Panc1 (cell line): Measurements from ENCODE around the gene SPIRE1. TPM values are rescaled to one million over a fixed set of nuclear protein-coding genes. Genes with fewer than 3 reads are reported as not detected.

ENCODE experiments used
- ATAC-seq: fragments of 200-7000 bp; cut with Tn5 transposase; 2 replicates; pipeline ENCODE4 v1.9.1; 2020; ENCODE audit warnings: mild to moderate bottlenecking, moderate library complexity
- BruUV-seq: library from RNA; stranded (reverse); fragments of 400-500 nt; replicated peaks from 2 replicates; lab custom pipeline; 2021; lab: Mats Ljungman, UMichigan
- CTCF ChIA-PET: fragments of 300-600 bp; sonication (Branson Sonifier 250); formaldehyde crosslinking; loops from one replicate; lab custom pipeline; 2022; ENCODE audit warnings: antibody characterized with exemption; lab: Charles Lee
- POLR2A ChIA-PET: fragments of 300-600 bp; sonication (Branson Sonifier 250); formaldehyde crosslinking; loops from one replicate; lab custom pipeline; 2022; ENCODE audit warnings: antibody characterized with exemption; lab: Charles Lee
- DNase-seq: peaks from one replicate; pipeline ENCODE4 v3.0.0-alpha.2; 2010; ENCODE audit warnings: low read depth, low spot score
- H3K27ac ChIP-seq: 2 replicates; pipeline ENCODE4 v1.5.1; 2011; ENCODE audit warnings: mild to moderate bottlenecking, low read length, inconsistent platforms
- H3K27me3 ChIP-seq: fragments of 200-500 bp; sonication (Bioruptor generic); 2 replicates; pipeline ENCODE4 v1.6.0; 2014; ENCODE audit warnings: low read length, inconsistent platforms; ENCODE audit not compliant: control insufficient read depth, insufficient read depth
- H3K36me3 ChIP-seq: fragments of 200-500 bp; sonication (Bioruptor generic); 2 replicates; pipeline ENCODE4 v1.5.1; 2014; ENCODE audit warnings: inconsistent platforms, mild to moderate bottlenecking, low read length, moderate library complexity; ENCODE audit not compliant: control insufficient read depth, insufficient read depth
- H3K4me1 ChIP-seq: 2 replicates; pipeline ENCODE4 v1.5.1; 2011; ENCODE audit warnings: inconsistent platforms, mild to moderate bottlenecking, low read length, moderate library complexity; ENCODE audit not compliant: control insufficient read depth, insufficient read depth
- H3K4me3 ChIP-seq, 2 experiments: 2 replicates each; pipeline ENCODE4 v1.5.1; 2011 to 2012; ENCODE audit warnings: low read depth in 2 of 2, low read length in 2 of 2, mild to moderate bottlenecking in 2 of 2, inconsistent platforms in 1 of 2, moderate library complexity in 1 of 2
- H3K9me3 ChIP-seq: fragments of 200-500 bp; sonication (Bioruptor generic); 2 replicates; pipeline ENCODE4 v1.5.1; 2014; ENCODE audit warnings: low read depth, mild to moderate bottlenecking, inconsistent platforms, low read length, moderate library complexity; ENCODE audit not compliant: control insufficient read depth, insufficient read depth
- POLR2AphosphoS5 ChIP-seq: IDR thresholded peaks from 2 replicates; pipeline ENCODE4 v1.6.1; 2012; ENCODE audit warnings: mild to moderate bottlenecking, low read depth, low read length, moderate library complexity
- REST ChIP-seq, 2 experiments: IDR thresholded peaks; 2 replicates each; pipeline ENCODE4 v1.6.1; 2011 to 2012; ENCODE audit warnings: low read depth in 2 of 2, control low read depth in 1 of 2, low read length in 1 of 2, mild to moderate bottlenecking in 1 of 2, moderate library complexity in 1 of 2; ENCODE audit not compliant: insufficient read depth in 1 of 2
- SIN3A ChIP-seq: IDR thresholded peaks from 2 replicates; pipeline ENCODE4 v1.6.1; 2012; ENCODE audit warnings: low read depth, mild to moderate bottlenecking, low read length, moderate library complexity, borderline replicate concordance; ENCODE audit not compliant: insufficient read depth
- TCF7L2 ChIP-seq: IDR thresholded peaks from 2 replicates; pipeline ENCODE4 v1.6.1; 2011; ENCODE audit warnings: mild to moderate bottlenecking, low read depth, low read length, inconsistent platforms
- in situ Hi-C: cut with HindIII; loops from 2 replicates; pipeline ENCODE4 v1.10.0; 2016; ENCODE audit warnings: low sequenced_read_pairs, low pct_unique_long_range_greater_than_20kb
- intact Hi-C: fragments of 100-400 bp; cut with micrococcal nuclease; formaldehyde crosslinking; loops from one replicate; pipeline ENCODE4 v1.10.0; 2022; ENCODE audit not compliant: unreplicated experiment
- total RNA-seq: library from RNA; stranded (reverse); gene quantifications from one replicate; pipeline ENCODE4 v1.2.1, GENCODE V29; 2021; ENCODE audit not compliant: unreplicated experiment
- TF ChIP-seq, protein P1 (sequence below): fragments of 450-650 bp; IDR thresholded peaks from 2 replicates; pipeline ENCODE4 v1.5.1; 2017; ENCODE audit warnings: mild to moderate bottlenecking

SPIRE1 gene
- total RNA-seq, 1 experiment from 2014 or later, result 45.5 TPM

- Histone ChIP-seq H3K4me3 (no peak overlapping the region), H3K9me3 (no peaks in the 10 kb centered on the region), H3K27ac (no peak overlapping the region), H3K36me3 (no peaks in the 10 kb centered on the region), H3K4me1 (no peaks in the 10 kb centered on the region), H3K27me3 (no peaks in the 10 kb centered on the region)
- CTCF ChIA-PET, result no interaction called here
- no peak for DNase-seq
- no TSS peak for BruUV-seq
- in situ Hi-C loops (no loop called here), intact Hi-C loops (no loop called here)
- POLR2A ChIA-PET, result no interaction called here
- ATAC-seq, result no peak
- TF ChIP-seq, protein P1, sequence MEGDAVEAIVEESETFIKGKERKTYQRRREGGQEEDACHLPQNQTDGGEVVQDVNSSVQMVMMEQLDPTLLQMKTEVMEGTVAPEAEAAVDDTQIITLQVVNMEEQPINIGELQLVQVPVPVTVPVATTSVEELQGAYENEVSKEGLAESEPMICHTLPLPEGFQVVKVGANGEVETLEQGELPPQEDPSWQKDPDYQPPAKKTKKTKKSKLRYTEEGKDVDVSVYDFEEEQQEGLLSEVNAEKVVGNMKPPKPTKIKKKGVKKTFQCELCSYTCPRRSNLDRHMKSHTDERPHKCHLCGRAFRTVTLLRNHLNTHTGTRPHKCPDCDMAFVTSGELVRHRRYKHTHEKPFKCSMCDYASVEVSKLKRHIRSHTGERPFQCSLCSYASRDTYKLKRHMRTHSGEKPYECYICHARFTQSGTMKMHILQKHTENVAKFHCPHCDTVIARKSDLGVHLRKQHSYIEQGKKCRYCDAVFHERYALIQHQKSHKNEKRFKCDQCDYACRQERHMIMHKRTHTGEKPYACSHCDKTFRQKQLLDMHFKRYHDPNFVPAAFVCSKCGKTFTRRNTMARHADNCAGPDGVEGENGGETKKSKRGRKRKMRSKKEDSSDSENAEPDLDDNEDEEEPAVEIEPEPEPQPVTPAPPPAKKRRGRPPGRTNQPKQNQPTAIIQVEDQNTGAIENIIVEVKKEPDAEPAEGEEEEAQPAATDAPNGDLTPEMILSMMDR, result no peak
- TF ChIP-seq POLR2AphosphoS5, result no peak
- TF ChIP-seq TCF7L2, result no peak
- no peak for TF ChIP-seq REST (IDR thresholded peaks at IDR 0.05; ENCODE audit: insufficient read depth in 1 of 2, low read depth in 2 of 2, low read length in 1 of 2)
- no peak for TF ChIP-seq SIN3A
Observed at GRCh38 chr18:12468445-12468844, 189.5 kb downstream of the SPIRE1 start.

GRCh38 chr18:12464731-12465130 lies 193.2 kb downstream of the SPIRE1 start:
- intact Hi-C loops (no loop called here), in situ Hi-C loops (no loop called here)
- no peaks in the 10 kb centered on the region for H3K27me3 ChIP-seq
- POLR2A ChIA-PET, result no interaction called here
- H3K36me3 ChIP-seq, result no peaks in the 10 kb centered on the region; the same call in 1 of the 2 replicates
- TF ChIP-seq, protein P1, result no peak
- TF ChIP-seq REST (IDR thresholded peaks at IDR 0.05; ENCODE audit: insufficient read depth in 1 of 2, low read depth in 2 of 2, low read length in 1 of 2) (no peak), POLR2AphosphoS5 (no peak), TCF7L2 (no peak), SIN3A (no peak)
- H3K4me1 ChIP-seq, result no peaks in the 10 kb centered on the region
- H3K4me3 ChIP-seq, result no peak overlapping the region
- no peak for DNase-seq
- no peak for ATAC-seq
- BruUV-seq, result no TSS peak
- CTCF ChIA-PET, result no interaction called here
- H3K27ac ChIP-seq, result no peak overlapping the region
- no peaks in the 10 kb centered on the region for H3K9me3 ChIP-seq
